Lower lobe of right lung (tissue), 2 donors: Measurements from ENCODE around the gene MCOLN3. TPM values are rescaled to one million over a fixed set of nuclear protein-coding genes. Genes with fewer than 3 reads are reported as not detected.

Source experiments
- ATAC-seq, 2 donors: fragments of 200-7000 bp; cut with Tn5 transposase; one replicate each; pipeline ENCODE4 v1.9.1; 2020 to 2022; ENCODE audit warnings: mild to moderate bottlenecking in 2 of 2, moderate library complexity in 2 of 2
- DNase-seq: peaks from one replicate; pipeline ENCODE4 v3.0.0-alpha.2; 2020
- H3K27ac ChIP-seq: fragments of 200-600 bp; one replicate; pipeline ENCODE4 v1.8.0; 2022
- H3K27me3 ChIP-seq: fragments of 200-600 bp; one replicate; pipeline ENCODE4 v1.8.0; 2022; ENCODE audit warnings: low read depth
- H3K36me3 ChIP-seq: fragments of 200-600 bp; one replicate; pipeline ENCODE4 v1.8.0; 2022; ENCODE audit warnings: mild to moderate bottlenecking
- H3K4me1 ChIP-seq: fragments of 200-600 bp; one replicate; pipeline ENCODE4 v1.8.0; 2022
- H3K4me3 ChIP-seq: fragments of 200-600 bp; one replicate; pipeline ENCODE4 v1.8.0; 2022; ENCODE audit warnings: mild to moderate bottlenecking
- H3K9me3 ChIP-seq: fragments of 200-600 bp; one replicate; pipeline ENCODE4 v1.8.0; 2022
- intact Hi-C: fragments of 100-400 bp; cut with DNase I; formaldehyde crosslinking; loops from one replicate; pipeline ENCODE4 v1.11.0; 2022
- total RNA-seq: library from RNA; stranded (reverse); fragmentation: NEBNext Ultra II Directional; extraction: Animal tissue kit (Norgen Biotek cat#: 25700); gene quantifications from one replicate; pipeline ENCODE4 v1.2.1, GENCODE V29; 2021
- TF ChIP-seq, protein P1 (sequence below): fragments of 200-600 bp; IDR thresholded peaks from one replicate; pipeline ENCODE4 v1.8.0; 2022; ENCODE audit warnings: antibody characterized with exemption, mild to moderate bottlenecking
- donor health status: DM: no; HTN: yes; CAD: no; lungs with severe emphysema.

The MCOLN3 gene
- total RNA-seq, 1 donor from 2014 or later: 7.6 TPM

DNA sequence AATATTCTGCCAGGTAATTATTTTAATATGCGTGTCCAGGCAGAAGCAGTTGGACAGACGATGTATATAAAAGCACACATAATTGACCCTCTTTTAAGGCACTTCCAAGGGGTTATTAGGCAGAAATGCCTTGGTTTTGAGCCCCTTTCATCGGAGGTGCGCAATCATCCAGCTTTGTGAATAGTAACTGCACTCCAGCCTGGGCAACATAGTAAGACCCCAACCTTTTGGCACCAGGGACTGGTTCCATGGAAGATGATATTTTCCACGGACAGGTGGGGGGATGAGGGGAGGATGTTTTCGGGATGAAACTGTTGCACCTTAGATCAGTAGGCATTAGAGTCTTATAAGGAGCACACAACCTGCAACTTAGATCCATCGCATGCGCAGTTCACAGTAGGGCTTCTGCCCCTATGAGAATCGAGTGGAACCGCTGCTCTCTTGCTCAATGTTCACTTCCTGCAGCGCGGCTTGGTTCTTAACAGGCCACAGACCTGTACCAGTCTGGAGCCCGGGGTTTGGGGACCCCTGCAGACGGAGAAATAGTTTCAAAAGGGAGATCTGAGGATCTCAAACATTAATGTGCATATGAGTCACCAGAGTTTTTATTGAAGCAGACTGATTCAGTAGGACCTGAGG is 49.5 kb downstream of the MCOLN3 start:
- Histone ChIP-seq H3K4me3 (peak overlapping the region; percentile 67), H3K27me3 (peaks cover 36% of the 10 kb centered on the region), H3K36me3 (no peaks in the 10 kb centered on the region), H3K9me3 (no peaks in the 10 kb centered on the region), H3K4me1 (peaks cover 27% of the 10 kb centered on the region), H3K27ac (no peak overlapping the region)
- TF ChIP-seq, protein P1, sequence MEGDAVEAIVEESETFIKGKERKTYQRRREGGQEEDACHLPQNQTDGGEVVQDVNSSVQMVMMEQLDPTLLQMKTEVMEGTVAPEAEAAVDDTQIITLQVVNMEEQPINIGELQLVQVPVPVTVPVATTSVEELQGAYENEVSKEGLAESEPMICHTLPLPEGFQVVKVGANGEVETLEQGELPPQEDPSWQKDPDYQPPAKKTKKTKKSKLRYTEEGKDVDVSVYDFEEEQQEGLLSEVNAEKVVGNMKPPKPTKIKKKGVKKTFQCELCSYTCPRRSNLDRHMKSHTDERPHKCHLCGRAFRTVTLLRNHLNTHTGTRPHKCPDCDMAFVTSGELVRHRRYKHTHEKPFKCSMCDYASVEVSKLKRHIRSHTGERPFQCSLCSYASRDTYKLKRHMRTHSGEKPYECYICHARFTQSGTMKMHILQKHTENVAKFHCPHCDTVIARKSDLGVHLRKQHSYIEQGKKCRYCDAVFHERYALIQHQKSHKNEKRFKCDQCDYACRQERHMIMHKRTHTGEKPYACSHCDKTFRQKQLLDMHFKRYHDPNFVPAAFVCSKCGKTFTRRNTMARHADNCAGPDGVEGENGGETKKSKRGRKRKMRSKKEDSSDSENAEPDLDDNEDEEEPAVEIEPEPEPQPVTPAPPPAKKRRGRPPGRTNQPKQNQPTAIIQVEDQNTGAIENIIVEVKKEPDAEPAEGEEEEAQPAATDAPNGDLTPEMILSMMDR: no peak
- intact Hi-C loops: no loop called here
- ATAC-seq: no peak
- no peak for DNase-seq

DNA sequence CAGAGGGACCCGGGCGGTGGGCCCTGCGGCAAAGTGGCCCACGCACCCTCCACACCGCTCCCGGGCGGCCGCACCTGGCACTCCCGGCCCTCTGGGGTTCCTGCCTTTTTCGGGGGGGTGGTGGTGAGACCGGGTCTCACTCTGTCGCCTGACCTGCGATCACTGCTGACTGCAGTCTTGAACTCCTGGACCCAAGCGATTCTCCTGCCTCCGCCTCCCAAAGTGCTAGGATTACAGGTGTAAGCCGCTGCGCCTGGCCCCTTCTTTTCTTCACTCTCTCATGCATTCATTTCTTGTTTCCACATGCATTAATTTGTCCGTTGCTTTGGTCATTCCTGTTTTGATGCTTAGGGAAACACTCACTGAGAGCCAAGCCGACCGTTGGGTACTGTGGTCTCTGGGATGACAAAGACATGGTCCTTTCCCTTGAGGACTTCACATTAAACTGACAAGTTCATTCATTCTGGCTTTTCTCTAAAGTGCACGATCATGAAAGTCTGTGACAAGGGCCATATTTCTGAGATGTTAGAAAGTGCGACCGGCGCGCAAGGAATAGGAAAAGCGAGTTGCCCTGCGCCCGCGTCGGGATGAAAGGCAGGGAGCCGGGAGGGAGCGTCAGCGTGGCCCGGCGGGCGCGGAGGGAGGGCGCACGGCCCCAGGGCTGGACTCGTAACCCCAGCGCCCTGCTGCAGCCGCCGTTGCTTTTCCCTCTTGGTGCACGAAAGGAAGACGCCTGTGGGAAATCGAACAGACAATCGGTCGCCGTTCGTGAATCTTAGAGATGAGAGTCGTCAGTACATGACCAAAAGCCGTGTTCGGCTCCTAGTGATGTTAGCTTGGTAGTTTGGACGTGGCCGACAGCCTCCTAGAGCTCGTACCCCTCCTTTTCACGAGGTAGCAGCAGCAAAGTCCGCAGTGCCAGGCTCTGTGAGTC is 50.4 kb downstream of the MCOLN3 start:
- TF ChIP-seq, protein P1: no peak
- Histone ChIP-seq H3K27ac (no peak overlapping the region), H3K9me3 (no peaks in the 10 kb centered on the region), H3K27me3 (peaks cover 36% of the 10 kb centered on the region), H3K4me3 (peak overlapping the region; percentile 67), H3K36me3 (no peaks in the 10 kb centered on the region), H3K4me1 (peaks cover 27% of the 10 kb centered on the region)
- peak; percentile 58 to 61 for ATAC-seq
- DNase-seq: no peak
- intact Hi-C loops: no loop called here

DNA sequence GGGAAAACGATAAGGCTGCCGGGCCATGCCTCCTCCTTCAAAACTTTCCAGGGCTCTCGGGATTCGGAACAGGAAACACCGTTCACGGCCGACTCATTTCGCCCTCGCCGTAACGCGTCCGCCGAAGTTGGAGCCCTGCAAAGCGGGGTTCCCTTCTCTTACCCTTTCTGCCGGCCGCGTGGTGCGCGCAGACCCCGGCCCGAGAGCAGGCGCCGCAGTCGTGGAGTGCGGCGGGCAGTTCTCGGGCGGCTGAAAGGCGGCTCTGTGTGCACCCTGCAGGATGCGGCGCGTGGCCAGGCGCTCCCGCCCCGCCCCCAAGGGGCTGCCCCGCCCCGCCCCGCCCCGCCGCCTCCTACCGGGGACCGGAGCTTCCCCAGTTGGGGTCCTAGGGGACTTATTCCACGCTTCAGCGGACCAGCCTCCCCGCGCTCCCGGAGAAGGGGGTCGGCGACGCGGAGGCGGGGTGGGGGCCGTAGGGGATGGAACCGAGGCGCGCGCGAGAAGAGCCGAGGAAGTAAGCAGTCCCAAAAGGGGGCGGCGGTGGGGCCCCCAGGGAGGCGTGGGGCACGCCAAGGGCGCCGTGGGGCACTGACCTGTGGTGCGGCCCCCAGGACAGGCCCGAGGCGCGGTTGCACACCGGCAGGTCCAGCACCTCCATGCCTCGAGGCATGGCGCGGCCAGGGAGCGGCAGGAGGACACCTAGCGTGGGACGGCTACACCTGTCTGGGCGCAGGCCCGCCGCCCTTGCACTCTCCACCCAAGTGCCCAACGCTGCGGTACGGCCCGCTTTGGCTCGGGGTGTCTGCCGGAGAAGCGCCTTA is 51.2 kb downstream of the MCOLN3 start, which contains the start of gene MCOLN2:
Gene MCOLN2, minus strand, starts transcription at position 268 of the 821 bp plus-strand sequence. Its CDS starts 241 bp downstream, at position 27.
- Histone ChIP-seq H3K27ac (peak within 1 kb of the TSS; percentile 22), H3K4me1 (peaks cover 27% of the 10 kb centered on the region), H3K36me3 (no peaks in the 10 kb centered on the region), H3K9me3 (no peaks in the 10 kb centered on the region), H3K27me3 (peaks cover 36% of the 10 kb centered on the region), H3K4me3 (peak within 1 kb of the TSS; percentile 67)
- TF ChIP-seq, protein P1: no peak
- intact Hi-C loops: no loop called here
- DNase-seq (peak; percentile 55), ATAC-seq (peak; percentile 92 to 95)

DNA sequence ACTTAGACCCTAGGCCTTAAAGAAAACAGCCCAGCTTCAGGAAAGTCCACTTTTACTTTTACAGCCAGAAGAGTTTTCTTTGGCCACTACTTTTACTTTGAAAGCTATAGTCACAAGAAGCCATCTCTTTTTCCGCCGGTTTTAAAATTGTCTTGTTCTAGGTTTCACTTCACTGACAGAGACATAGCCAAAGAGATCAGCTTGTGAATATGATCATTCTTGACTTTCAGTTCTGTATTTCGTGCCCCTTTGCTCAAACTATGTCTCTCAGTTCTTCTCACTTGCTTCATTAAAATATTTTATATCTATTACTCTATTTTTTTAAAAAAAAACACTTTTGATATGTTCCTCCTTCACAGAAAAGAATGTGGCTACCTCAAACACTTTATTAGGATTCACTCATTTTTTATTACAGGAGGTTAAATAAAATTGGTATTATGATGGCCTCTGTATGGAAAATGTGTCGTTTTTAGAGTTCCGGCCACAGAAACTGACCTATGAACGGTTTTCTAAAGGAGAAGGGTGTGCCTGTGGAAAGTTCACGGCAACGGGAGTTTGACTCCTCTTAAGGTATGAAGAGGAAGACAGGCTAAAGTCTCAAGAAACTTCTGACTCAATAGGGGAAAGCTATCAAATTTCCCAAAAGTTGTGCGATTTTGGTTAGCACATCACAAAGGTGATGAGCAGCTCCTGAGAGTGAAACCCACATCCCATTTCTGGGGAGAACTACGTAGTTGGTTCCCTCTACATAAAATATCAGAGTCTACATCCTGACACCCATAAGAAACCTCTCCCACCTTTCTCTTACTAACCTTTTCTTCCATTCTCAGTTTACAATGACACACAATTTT is 52.6 kb downstream of the MCOLN3 start:
- no peak for DNase-seq

More for the DNA sequence above, 52.6 kb downstream of the MCOLN3 start:
- H3K4me1 ChIP-seq: peaks cover 27% of the 10 kb centered on the region
- no peaks in the 10 kb centered on the region for H3K9me3 ChIP-seq
- peaks cover 36% of the 10 kb centered on the region for H3K27me3 ChIP-seq
- TF ChIP-seq, protein P1: no peak
- no peak for ATAC-seq
- H3K36me3 ChIP-seq: no peaks in the 10 kb centered on the region
- H3K4me3 ChIP-seq: peak overlapping the region; percentile 67
- H3K27ac ChIP-seq: no peak overlapping the region
- intact Hi-C loops: no loop called here
